HCT116 (cell line): ENCODE results near the gene POFUT2. TPM values are rescaled to one million over a fixed set of nuclear protein-coding genes. Genes with fewer than 3 reads are reported as not detected.

ENCODE experiments used
- ATAC-seq: fragments of 200-7000 bp; cut with Tn5 transposase; 2 replicates; pipeline ENCODE4 v1.9.1; 2020; ENCODE audit warnings: mild to moderate bottlenecking, moderate library complexity
- BruUV-seq: library from RNA; stranded (reverse); fragments of 400-500 nt; replicated peaks from 2 replicates; lab custom pipeline; 2021; lab: Mats Ljungman, UMichigan
- CTCF ChIA-PET: fragments of 300-600 bp; sonication (Branson Sonifier 250); formaldehyde crosslinking; loops from one replicate; lab custom pipeline; 2021; ENCODE audit warnings: antibody characterized with exemption; lab: Charles Lee
- POLR2A ChIA-PET: fragments of 300-600, 350-600 bp; sonication (Branson Sonifier 250); formaldehyde crosslinking; loops from one replicate; lab custom pipeline; 2021; ENCODE audit warnings: antibody characterized with exemption; lab: Charles Lee
- RAD21 ChIA-PET, 2 experiments: fragments of 300-600 bp; sonication (Branson Sonifier 250); formaldehyde crosslinking; loops; one replicate each; lab custom pipeline; 2023; ENCODE audit warnings: low total read pairs in 2 of 2; ENCODE audit not compliant: uncharacterized antibody in 2 of 2, unreplicated experiment in 2 of 2, low non-redundant PET in 1 of 2; lab: Charles Lee
- DNase-seq: peaks from one replicate; pipeline ENCODE4 v3.0.0-alpha.2; 2010; ENCODE audit warnings: low read depth, low spot score
- H2AFZ ChIP-seq: fragments of 200-600 bp; shearing (Covaris generic), sonication (generic); 2 replicates; pipeline ENCODE4 v1.6.1; 2017; ENCODE audit warnings: low read depth, mixed run types, mixed read lengths, antibody characterized with exemption, low read length; ENCODE audit not compliant: poor library complexity, severe bottlenecking
- H3K27ac ChIP-seq: 2 replicates; pipeline ENCODE4 v1.5.1; 2012; ENCODE audit warnings: low read depth, low read length
- H3K27me3 ChIP-seq: fragments of 200-600 bp; sonication (generic); 2 replicates; pipeline ENCODE4 v1.6.1; 2016; ENCODE audit warnings: mixed run types, low read length, mixed read lengths; ENCODE audit not compliant: insufficient read depth
- H3K36me3 ChIP-seq, 2 experiments: fragments of 200-500 bp in 1 of 2; fragments of 200-600 bp in 1 of 2; sonication (Bioruptor generic) in 1 of 2; sonication (generic) in 1 of 2; 2 replicates each; pipeline versions ENCODE4 v1.5.1 to v1.6.1; 2014 to 2016; ENCODE audit warnings: low read length in 2 of 2, inconsistent platforms in 1 of 2, mixed read lengths in 1 of 2, mixed run types in 1 of 2; ENCODE audit not compliant: insufficient read depth in 2 of 2, control insufficient read depth in 1 of 2
- H3K4me1 ChIP-seq, 2 experiments: fragments of 200-600 bp in 1 of 2; sonication (generic) in 1 of 2; 2 replicates each; pipeline versions ENCODE4 v1.5.1 to v1.6.1; 2012 to 2017; ENCODE audit warnings: low read length in 2 of 2, inconsistent platforms in 1 of 2, mild to moderate bottlenecking in 1 of 2, mixed read lengths in 1 of 2, mixed run types in 1 of 2, moderate library complexity in 1 of 2; ENCODE audit not compliant: insufficient read depth in 2 of 2, control insufficient read depth in 1 of 2
- H3K4me2 ChIP-seq: fragments of 200-600 bp; sonication (generic); 2 replicates; pipeline ENCODE4 v1.6.1; 2017; ENCODE audit warnings: mixed run types, low read length, mixed read lengths
- H3K4me3 ChIP-seq, 2 experiments: fragments of 200-600 bp in 1 of 2; sonication (generic) in 1 of 2; replicated peaks in 1 of 2; 2 replicates each; pipeline ENCODE4 v1.5.1; 2011 to 2016; ENCODE audit warnings: low read length in 2 of 2, control low read depth in 1 of 2, low read depth in 1 of 2, mild to moderate bottlenecking in 1 of 2, mixed read lengths in 1 of 2, mixed run types in 1 of 2
- H3K79me2 ChIP-seq: fragments of 200-600 bp; sonication (generic); 2 replicates; pipeline ENCODE4 v1.6.1; 2017; ENCODE audit warnings: mild to moderate bottlenecking, mixed run types, low read length, moderate library complexity, mixed read lengths; ENCODE audit not compliant: insufficient read depth
- H3K9ac ChIP-seq: fragments of 200-600 bp; sonication (generic); 2 replicates; pipeline ENCODE4 v1.6.1; 2016; ENCODE audit warnings: low read length, mixed read lengths
- H3K9me2 ChIP-seq: fragments of 200-600 bp; sonication (generic), shearing (Covaris generic); 2 replicates; pipeline ENCODE4 v1.6.1; 2017; ENCODE audit warnings: mixed run types, mild to moderate bottlenecking, moderate library complexity; ENCODE audit not compliant: insufficient read depth
- H3K9me3 ChIP-seq, 2 experiments: fragments of 200-500 bp in 1 of 2; fragments of 200-600 bp in 1 of 2; sonication (Bioruptor generic) in 1 of 2; sonication (generic) in 1 of 2; 2 replicates each; pipeline ENCODE4 v1.6.1; 2014 to 2017; ENCODE audit warnings: low read length in 2 of 2, mixed read lengths in 2 of 2, inconsistent platforms in 1 of 2, low read depth in 1 of 2, mild to moderate bottlenecking in 1 of 2, mixed run types in 1 of 2, moderate library complexity in 1 of 2; ENCODE audit not compliant: control insufficient read depth in 1 of 2, insufficient read depth in 1 of 2
- H4K20me1 ChIP-seq: fragments of 200-600 bp; sonication (generic), shearing (Covaris generic); 2 replicates; pipeline ENCODE4 v1.6.1; 2017; ENCODE audit warnings: mixed run types, mild to moderate bottlenecking, moderate library complexity; ENCODE audit not compliant: insufficient read depth
- CBX3 ChIP-seq: IDR thresholded peaks from 2 replicates; pipeline ENCODE4 v1.6.1; 2012; ENCODE audit warnings: low read depth
- CEBPB ChIP-seq: IDR thresholded peaks from 2 replicates; pipeline ENCODE4 v1.6.1; 2012; ENCODE audit warnings: low read depth
- ELF1 ChIP-seq: IDR thresholded peaks from 2 replicates; pipeline ENCODE4 v1.6.1; 2012; ENCODE audit warnings: low read depth, borderline replicate concordance
- EZH2phosphoT487 ChIP-seq: fragments of 200-600 bp; IDR thresholded peaks from 2 replicates; pipeline ENCODE4 v1.6.1; 2018; ENCODE audit warnings: antibody characterized with exemption, borderline replicate concordance
- FOSL1 ChIP-seq: IDR thresholded peaks from 2 replicates; pipeline ENCODE4 v1.6.1; 2012; ENCODE audit warnings: low read depth
- JUND ChIP-seq: IDR thresholded peaks from 2 replicates; pipeline ENCODE4 v1.6.1; 2012
- POLR2A ChIP-seq: IDR thresholded peaks from 2 replicates; pipeline ENCODE4 v1.7.0; 2011; ENCODE audit warnings: borderline replicate concordance; ENCODE audit not compliant: insufficient read depth, insufficient read length; ENCODE audit errors: extremely low read depth
- POLR2AphosphoS5 ChIP-seq: IDR thresholded peaks from 2 replicates; pipeline ENCODE4 v1.6.1; 2011; ENCODE audit warnings: mild to moderate bottlenecking, low read depth, low read length, moderate library complexity
- RAD21 ChIP-seq: IDR thresholded peaks from 2 replicates; pipeline ENCODE4 v1.6.1; 2012; ENCODE audit warnings: low read depth, mild to moderate bottlenecking
- SP1 ChIP-seq: IDR thresholded peaks from 2 replicates; pipeline ENCODE4 v1.6.1; 2012; ENCODE audit warnings: low read depth
- TCF7L2 ChIP-seq: IDR thresholded peaks from 2 replicates; pipeline ENCODE4 v1.7.0; 2011; ENCODE audit warnings: borderline replicate concordance, inconsistent platforms; ENCODE audit not compliant: insufficient read depth, insufficient read length; ENCODE audit errors: extremely low read depth
- YY1 ChIP-seq: IDR thresholded peaks from 2 replicates; pipeline ENCODE4 v1.6.1; 2011; ENCODE audit warnings: low read length, low read depth, moderate library complexity, mild to moderate bottlenecking; ENCODE audit not compliant: insufficient replicate concordance; ENCODE audit errors: extremely low read depth
- ZFX ChIP-seq: fragments of 450-650 bp; IDR thresholded peaks from 2 replicates; pipeline ENCODE4 v1.6.1; 2017
- ZNF274 ChIP-seq: fragments of 200-500 bp; sonication (Bioruptor generic); IDR thresholded peaks from 2 replicates; pipeline ENCODE4 v1.6.1; 2014; ENCODE audit warnings: mild to moderate bottlenecking, low read depth, low read length, inconsistent platforms
- intact Hi-C: fragments of 100-400 bp; cut with micrococcal nuclease; formaldehyde crosslinking; loops from 2 replicates; pipeline ENCODE4 v1.10.0; 2022
- total RNA-seq: library from RNA; stranded (reverse); gene quantifications from one replicate; pipeline ENCODE4 v1.2.1, GENCODE V29; 2021; ENCODE audit not compliant: unreplicated experiment
- TF ChIP-seq, protein P1 (sequence below): IDR thresholded peaks from 2 replicates; pipeline ENCODE4 v1.6.1; 2012
- TF ChIP-seq, protein P2 (sequence below): IDR thresholded peaks from 2 replicates; pipeline ENCODE4 v1.6.1; 2012; ENCODE audit warnings: low read depth
- TF ChIP-seq, protein P3 (sequence below): IDR thresholded peaks from 2 replicates; pipeline ENCODE4 v1.6.1; 2011; ENCODE audit warnings: mild to moderate bottlenecking, low read length, moderate library complexity; ENCODE audit not compliant: insufficient replicate concordance; ENCODE audit errors: extremely low read depth
- TF ChIP-seq, protein P4 (sequence below), 3 experiments: fragments of 200-600 bp in 1 of 3; sonication (generic) in 1 of 3; IDR thresholded peaks in 2 of 3; conservative IDR thresholded peaks in 1 of 3; 2 replicates each; pipeline ENCODE4 v1.5.1; 2012 to 2017; ENCODE audit warnings: low read depth in 2 of 3, low read length in 2 of 3, antibody characterized with exemption in 1 of 3, borderline replicate concordance in 1 of 3, control low read depth in 1 of 3, mild to moderate bottlenecking in 1 of 3, mixed read lengths in 1 of 3, mixed run types in 1 of 3, moderate library complexity in 1 of 3; ENCODE audit not compliant: insufficient read depth in 1 of 3

POFUT2 gene
- total RNA-seq, 1 experiment from 2014 or later = 20.5 TPM

DNA sequence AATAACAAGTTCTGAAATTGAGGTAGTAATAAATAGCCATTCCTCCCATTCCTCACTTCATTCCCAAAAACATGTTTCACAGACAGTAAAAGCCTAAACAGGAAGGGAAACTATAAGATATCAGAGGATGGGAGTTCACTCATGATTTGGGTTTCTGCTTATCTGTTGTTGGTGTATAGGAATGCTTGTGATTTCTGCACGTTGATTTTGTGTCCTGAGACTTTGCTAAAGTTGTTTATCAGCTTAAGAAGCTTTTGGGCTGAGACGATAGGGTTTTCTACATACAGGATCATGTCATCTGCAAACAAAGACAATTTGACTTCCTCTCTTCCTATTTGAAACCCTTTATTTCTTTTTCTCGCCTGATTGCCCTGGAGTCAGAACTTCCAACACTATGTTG is 26.0 kb upstream of the POFUT2 start:
- DNase-seq (no peak), ATAC-seq (no peak)
- no peak overlapping the region for H3K9ac ChIP-seq
- H3K9me2 ChIP-seq = no peaks in the 10 kb centered on the region
- POLR2A ChIA-PET = no interaction called here
- no peak overlapping the region for H3K4me3 ChIP-seq
- H3K79me2 ChIP-seq = no peaks in the 10 kb centered on the region
- no peak overlapping the region for H3K4me2 ChIP-seq
- intact Hi-C loops = no loop called here
- no TSS peak for BruUV-seq
- H4K20me1 ChIP-seq = no peaks in the 10 kb centered on the region
- no peaks in the 10 kb centered on the region for H3K9me3 ChIP-seq
- H2AFZ ChIP-seq = no peak overlapping the region
- CTCF ChIA-PET = no interaction called here
- no peaks in the 10 kb centered on the region for H3K27me3 ChIP-seq
- no peaks in the 10 kb centered on the region for H3K36me3 ChIP-seq
- peaks cover 17 to 42% of the 10 kb centered on the region in 2 experiments for H3K4me1 ChIP-seq
- no peak overlapping the region for H3K27ac ChIP-seq
- RAD21 ChIA-PET = no interaction called here
- no peak for TF ChIP-seq POLR2A
- no peak for TF ChIP-seq ZFX
- TF ChIP-seq, protein P1, sequence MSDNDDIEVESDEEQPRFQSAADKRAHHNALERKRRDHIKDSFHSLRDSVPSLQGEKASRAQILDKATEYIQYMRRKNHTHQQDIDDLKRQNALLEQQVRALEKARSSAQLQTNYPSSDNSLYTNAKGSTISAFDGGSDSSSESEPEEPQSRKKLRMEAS = no peak
- TF ChIP-seq, protein P2, sequence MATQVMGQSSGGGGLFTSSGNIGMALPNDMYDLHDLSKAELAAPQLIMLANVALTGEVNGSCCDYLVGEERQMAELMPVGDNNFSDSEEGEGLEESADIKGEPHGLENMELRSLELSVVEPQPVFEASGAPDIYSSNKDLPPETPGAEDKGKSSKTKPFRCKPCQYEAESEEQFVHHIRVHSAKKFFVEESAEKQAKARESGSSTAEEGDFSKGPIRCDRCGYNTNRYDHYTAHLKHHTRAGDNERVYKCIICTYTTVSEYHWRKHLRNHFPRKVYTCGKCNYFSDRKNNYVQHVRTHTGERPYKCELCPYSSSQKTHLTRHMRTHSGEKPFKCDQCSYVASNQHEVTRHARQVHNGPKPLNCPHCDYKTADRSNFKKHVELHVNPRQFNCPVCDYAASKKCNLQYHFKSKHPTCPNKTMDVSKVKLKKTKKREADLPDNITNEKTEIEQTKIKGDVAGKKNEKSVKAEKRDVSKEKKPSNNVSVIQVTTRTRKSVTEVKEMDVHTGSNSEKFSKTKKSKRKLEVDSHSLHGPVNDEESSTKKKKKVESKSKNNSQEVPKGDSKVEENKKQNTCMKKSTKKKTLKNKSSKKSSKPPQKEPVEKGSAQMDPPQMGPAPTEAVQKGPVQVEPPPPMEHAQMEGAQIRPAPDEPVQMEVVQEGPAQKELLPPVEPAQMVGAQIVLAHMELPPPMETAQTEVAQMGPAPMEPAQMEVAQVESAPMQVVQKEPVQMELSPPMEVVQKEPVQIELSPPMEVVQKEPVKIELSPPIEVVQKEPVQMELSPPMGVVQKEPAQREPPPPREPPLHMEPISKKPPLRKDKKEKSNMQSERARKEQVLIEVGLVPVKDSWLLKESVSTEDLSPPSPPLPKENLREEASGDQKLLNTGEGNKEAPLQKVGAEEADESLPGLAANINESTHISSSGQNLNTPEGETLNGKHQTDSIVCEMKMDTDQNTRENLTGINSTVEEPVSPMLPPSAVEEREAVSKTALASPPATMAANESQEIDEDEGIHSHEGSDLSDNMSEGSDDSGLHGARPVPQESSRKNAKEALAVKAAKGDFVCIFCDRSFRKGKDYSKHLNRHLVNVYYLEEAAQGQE = no peak
- TF ChIP-seq, protein P3, sequence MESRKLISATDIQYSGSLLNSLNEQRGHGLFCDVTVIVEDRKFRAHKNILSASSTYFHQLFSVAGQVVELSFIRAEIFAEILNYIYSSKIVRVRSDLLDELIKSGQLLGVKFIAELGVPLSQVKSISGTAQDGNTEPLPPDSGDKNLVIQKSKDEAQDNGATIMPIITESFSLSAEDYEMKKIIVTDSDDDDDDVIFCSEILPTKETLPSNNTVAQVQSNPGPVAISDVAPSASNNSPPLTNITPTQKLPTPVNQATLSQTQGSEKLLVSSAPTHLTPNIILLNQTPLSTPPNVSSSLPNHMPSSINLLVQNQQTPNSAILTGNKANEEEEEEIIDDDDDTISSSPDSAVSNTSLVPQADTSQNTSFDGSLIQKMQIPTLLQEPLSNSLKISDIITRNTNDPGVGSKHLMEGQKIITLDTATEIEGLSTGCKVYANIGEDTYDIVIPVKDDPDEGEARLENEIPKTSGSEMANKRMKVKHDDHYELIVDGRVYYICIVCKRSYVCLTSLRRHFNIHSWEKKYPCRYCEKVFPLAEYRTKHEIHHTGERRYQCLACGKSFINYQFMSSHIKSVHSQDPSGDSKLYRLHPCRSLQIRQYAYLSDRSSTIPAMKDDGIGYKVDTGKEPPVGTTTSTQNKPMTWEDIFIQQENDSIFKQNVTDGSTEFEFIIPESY = no peak
- no peak for TF ChIP-seq CBX3
- TF ChIP-seq ZNF274 = no peak
- TF ChIP-seq FOSL1 = no peak
- no peak for TF ChIP-seq EZH2phosphoT487
- no peak for TF ChIP-seq RAD21
- TF ChIP-seq, protein P4, sequence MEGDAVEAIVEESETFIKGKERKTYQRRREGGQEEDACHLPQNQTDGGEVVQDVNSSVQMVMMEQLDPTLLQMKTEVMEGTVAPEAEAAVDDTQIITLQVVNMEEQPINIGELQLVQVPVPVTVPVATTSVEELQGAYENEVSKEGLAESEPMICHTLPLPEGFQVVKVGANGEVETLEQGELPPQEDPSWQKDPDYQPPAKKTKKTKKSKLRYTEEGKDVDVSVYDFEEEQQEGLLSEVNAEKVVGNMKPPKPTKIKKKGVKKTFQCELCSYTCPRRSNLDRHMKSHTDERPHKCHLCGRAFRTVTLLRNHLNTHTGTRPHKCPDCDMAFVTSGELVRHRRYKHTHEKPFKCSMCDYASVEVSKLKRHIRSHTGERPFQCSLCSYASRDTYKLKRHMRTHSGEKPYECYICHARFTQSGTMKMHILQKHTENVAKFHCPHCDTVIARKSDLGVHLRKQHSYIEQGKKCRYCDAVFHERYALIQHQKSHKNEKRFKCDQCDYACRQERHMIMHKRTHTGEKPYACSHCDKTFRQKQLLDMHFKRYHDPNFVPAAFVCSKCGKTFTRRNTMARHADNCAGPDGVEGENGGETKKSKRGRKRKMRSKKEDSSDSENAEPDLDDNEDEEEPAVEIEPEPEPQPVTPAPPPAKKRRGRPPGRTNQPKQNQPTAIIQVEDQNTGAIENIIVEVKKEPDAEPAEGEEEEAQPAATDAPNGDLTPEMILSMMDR (IDR thresholded peaks at IDR 0.05 in 2 of 3, conservative IDR thresholded peaks at IDR 0.05 in 1 of 3; ENCODE audit: borderline replicate concordance in 1 of 3, insufficient read depth in 1 of 3, low read depth in 2 of 3, low read length in 2 of 3) = no peak
- TF ChIP-seq SP1 = no peak
- TF ChIP-seq ELF1 = no peak
- TF ChIP-seq JUND = no peak
- TF ChIP-seq YY1 = no peak
- TF ChIP-seq CEBPB = no peak
- no peak for TF ChIP-seq POLR2AphosphoS5
- no peak for TF ChIP-seq TCF7L2
- TF ChIP-seq, all 23 proteins: peak for 0
